PFSK-1 (cell line): ENCODE data around the gene FNDC3A.

Source experiments
- FOXP2 ChIP-seq: optimal IDR thresholded peaks from 2 replicates; pipeline ENCODE3; 2011; ENCODE audit warnings: borderline replicate concordance, control low read depth, inconsistent platforms; ENCODE audit not compliant: insufficient read depth; ENCODE audit errors: extremely low read length, extremely low read depth
- POLR2AphosphoS5 ChIP-seq: IDR thresholded peaks from 2 replicates; pipeline ENCODE4 v1.6.1; 2012; ENCODE audit warnings: low read depth, mild to moderate bottlenecking, control low read depth, low read length, moderate library complexity
- SIN3A ChIP-seq: IDR thresholded peaks from 2 replicates; pipeline ENCODE4 v1.6.1; 2012; ENCODE audit warnings: mild to moderate bottlenecking, low read length, moderate library complexity, borderline replicate concordance; ENCODE audit not compliant: insufficient read depth
- TAF1 ChIP-seq: IDR thresholded peaks from 2 replicates; pipeline ENCODE4 v1.6.1; 2012; ENCODE audit warnings: low read length, control low read depth, borderline replicate concordance; ENCODE audit not compliant: insufficient read depth
- TF ChIP-seq, protein P1 (sequence below), 2 experiments: IDR thresholded peaks; 2 replicates each; pipeline versions ENCODE4 v1.6.1 to v1.8.0; 2011 to 2012; ENCODE audit warnings: low read depth in 2 of 2, low read length in 2 of 2, control low read depth in 1 of 2, inconsistent platforms in 1 of 2, mild to moderate bottlenecking in 1 of 2, moderate library complexity in 1 of 2; ENCODE audit not compliant: insufficient read depth in 1 of 2

The FNDC3A gene

DNA sequence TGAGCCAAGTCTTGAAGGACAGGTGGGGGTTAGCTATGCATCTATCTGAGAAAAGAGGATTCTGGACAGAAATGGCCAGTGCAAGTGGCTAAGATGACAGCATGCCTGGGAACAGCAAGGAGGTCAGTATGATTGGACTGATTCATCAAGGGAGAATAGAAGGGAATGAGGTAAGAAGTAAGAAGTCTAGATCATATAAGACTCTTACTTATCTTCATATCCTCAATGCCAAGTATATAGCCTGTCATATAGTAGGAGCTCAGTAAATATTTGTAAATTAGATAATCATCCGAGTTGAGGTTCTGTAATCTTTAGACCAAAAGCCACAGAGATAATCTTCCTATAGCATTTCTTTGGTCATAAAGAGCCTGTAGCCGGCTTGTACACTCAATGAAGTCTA lies 141.2 kb downstream of the FNDC3A start:
- TF ChIP-seq, protein P1, sequence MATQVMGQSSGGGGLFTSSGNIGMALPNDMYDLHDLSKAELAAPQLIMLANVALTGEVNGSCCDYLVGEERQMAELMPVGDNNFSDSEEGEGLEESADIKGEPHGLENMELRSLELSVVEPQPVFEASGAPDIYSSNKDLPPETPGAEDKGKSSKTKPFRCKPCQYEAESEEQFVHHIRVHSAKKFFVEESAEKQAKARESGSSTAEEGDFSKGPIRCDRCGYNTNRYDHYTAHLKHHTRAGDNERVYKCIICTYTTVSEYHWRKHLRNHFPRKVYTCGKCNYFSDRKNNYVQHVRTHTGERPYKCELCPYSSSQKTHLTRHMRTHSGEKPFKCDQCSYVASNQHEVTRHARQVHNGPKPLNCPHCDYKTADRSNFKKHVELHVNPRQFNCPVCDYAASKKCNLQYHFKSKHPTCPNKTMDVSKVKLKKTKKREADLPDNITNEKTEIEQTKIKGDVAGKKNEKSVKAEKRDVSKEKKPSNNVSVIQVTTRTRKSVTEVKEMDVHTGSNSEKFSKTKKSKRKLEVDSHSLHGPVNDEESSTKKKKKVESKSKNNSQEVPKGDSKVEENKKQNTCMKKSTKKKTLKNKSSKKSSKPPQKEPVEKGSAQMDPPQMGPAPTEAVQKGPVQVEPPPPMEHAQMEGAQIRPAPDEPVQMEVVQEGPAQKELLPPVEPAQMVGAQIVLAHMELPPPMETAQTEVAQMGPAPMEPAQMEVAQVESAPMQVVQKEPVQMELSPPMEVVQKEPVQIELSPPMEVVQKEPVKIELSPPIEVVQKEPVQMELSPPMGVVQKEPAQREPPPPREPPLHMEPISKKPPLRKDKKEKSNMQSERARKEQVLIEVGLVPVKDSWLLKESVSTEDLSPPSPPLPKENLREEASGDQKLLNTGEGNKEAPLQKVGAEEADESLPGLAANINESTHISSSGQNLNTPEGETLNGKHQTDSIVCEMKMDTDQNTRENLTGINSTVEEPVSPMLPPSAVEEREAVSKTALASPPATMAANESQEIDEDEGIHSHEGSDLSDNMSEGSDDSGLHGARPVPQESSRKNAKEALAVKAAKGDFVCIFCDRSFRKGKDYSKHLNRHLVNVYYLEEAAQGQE (IDR thresholded peaks at IDR 0.05; ENCODE audit: insufficient read depth in 1 of 2, low read depth in 2 of 2, low read length in 2 of 2) = no peak
- TF ChIP-seq TAF1 (no peak), FOXP2 (no peak), POLR2AphosphoS5 (no peak), SIN3A (no peak)

DNA sequence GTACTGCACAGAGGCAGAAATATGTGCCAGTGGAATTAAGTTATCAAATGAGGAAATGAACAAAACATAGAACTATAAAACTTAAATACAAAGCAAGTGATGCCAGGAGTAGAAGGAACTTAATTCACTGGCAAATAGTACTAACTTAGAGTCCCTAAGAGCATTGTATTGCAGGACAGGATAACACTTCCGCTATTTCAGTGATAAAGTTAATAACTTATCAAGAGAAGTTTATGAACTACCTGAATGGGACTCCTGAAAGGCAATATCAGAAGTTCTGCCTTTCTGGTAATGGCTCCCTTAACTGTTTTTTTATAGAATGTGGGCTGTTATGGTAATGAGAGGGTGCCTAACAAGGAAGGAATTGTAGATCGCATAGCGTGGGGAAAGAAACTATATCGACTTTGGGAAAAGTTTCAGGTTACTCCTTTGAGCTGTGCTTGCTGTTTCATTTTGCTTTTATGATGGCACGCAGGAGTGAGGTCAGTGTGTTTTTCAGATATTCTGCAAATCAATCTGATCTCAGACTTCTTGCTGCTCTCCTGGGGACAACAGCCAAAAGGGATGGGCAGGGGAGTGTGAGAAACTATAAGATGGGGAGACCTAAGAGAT lies 149.1 kb downstream of the FNDC3A start:
- TF ChIP-seq FOXP2 (no peak), TAF1 (no peak), POLR2AphosphoS5 (no peak), SIN3A (no peak)
- TF ChIP-seq, protein P1 (IDR thresholded peaks at IDR 0.05; ENCODE audit: insufficient read depth in 1 of 2, low read depth in 2 of 2, low read length in 2 of 2) = no peak

DNA sequence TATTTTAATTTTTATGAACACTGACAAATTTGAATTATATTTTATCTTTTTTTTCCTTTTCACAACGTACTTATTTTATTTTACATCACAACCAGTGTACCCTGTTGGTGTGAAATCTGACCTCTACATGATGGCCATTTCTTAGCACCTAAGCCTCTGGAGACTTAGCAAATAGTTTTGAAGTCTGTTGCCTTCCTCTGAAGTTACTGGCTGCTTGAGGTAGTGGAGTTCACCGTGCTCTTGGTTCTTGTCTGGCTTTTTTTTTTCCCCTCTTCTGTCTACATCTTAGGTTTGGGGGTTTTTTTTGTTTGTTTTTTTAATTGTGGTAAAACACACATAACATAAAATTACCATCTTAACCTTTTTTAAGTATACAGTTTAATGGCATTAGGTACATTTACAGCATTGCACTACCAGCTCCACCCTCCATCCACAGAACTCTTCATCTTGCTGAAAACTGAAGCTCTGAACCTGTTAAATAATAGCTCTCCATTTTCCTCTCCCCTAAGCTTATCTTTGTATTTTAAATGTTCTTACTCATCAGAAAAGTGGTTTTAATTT lies 150.3 kb downstream of the FNDC3A start:
- no peak for TF ChIP-seq SIN3A

DNA sequence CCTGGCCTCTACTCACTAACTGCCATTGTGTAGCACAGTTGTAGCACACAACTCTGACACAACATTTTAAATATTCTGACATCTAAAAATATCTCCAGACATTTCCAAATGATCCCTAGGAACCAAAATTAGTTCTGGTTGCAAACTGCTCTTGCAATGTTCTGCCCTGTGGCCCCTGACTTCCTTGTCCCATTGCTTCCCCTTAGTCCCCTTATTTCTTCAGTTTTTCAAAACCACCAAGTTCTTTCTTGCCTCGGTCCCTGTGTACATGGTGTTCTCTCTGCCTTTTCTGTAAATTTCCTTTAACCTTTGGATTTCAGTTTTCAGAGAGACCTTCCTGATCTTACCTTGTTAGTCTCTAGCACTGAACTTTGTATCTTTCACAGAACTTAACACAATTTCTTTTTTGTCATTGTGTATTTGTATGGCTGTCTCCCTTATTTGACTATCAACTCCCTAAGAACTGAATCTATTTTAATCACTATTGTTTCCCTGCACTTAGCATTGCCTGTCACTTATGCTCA lies 156.8 kb downstream of the FNDC3A start:
- no peak for TF ChIP-seq POLR2AphosphoS5
- TF ChIP-seq TAF1 = no peak
- TF ChIP-seq FOXP2 = no peak
- no peak for TF ChIP-seq SIN3A
- TF ChIP-seq, protein P1 (IDR thresholded peaks at IDR 0.05; ENCODE audit: insufficient read depth in 1 of 2, low read depth in 2 of 2, low read length in 2 of 2) = no peak

DNA sequence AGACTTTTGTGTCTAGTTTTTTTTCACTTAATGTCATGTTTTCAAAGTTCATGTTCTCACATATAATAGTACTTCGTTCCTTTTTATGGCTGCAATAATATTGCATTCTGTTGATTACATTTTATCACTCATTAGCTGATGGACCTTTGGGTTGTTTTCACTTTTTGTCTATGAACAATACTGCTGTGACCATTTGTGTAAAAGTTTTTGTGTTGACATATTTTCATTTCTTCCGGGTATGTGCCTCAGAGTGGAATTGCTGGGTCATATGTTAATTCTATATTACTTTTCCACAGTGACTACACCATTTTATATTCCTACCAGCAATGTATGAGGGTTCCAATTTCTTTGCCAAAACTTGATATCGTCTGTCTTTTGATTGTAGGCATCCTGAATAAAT lies 158.6 kb downstream of the FNDC3A start:
- TF ChIP-seq FOXP2 = no peak
- no peak for TF ChIP-seq POLR2AphosphoS5
- no peak for TF ChIP-seq TAF1
- no peak for TF ChIP-seq SIN3A
- TF ChIP-seq, protein P1 (IDR thresholded peaks at IDR 0.05; ENCODE audit: insufficient read depth in 1 of 2, low read depth in 2 of 2, low read length in 2 of 2) = no peak
